ENCODE results near the gene LRRC39.
"Not testable (repeated sequence)": the region's sequence is repeated elsewhere in the genome, so short reads cannot be mapped to it uniquely, and the experiment has no call there.

LRRC39 gene

DNA sequence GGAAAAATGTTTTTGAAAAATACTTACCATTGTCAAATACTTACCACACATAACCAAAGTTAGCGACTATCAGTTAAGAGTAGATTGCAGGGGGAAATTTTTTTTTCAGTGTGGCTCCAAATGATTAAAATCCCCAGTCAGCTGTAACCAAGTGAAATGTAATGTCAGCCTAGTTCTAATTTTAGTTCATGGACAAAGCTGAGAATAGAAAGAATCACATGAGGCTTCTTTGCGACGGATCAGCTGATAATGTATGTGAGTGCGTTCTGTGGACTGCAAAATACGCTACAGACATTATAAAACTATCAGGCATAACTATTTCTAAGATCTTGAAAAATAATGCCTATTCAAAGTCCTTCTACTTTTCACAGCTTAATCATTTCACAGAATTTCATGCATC is at the start of gene LRRC39:
TSS of gene LRRC39 (minus strand) at position 166 of the 400 bp plus-strand sequence. CDS start 9,740 bp downstream, outside the sequence.
- DNase-seq (ENCODE audit: low read depth): no peak

- DNase-seq (ENCODE audit: low read depth): no peak
These were observed 44.4 kb upstream of the LRRC39 start for GRCh38 chr1:100222428-100222827.

GRCh38 chr1:100219883-100220282 is 41.8 kb upstream of the LRRC39 start:
- DNase-seq (ENCODE audit: low read depth): no peak

- no peak for DNase-seq (ENCODE audit: low read depth)
These were observed 41.4 kb upstream of the LRRC39 start for GRCh38 chr1:100219457-100219856.

DNA sequence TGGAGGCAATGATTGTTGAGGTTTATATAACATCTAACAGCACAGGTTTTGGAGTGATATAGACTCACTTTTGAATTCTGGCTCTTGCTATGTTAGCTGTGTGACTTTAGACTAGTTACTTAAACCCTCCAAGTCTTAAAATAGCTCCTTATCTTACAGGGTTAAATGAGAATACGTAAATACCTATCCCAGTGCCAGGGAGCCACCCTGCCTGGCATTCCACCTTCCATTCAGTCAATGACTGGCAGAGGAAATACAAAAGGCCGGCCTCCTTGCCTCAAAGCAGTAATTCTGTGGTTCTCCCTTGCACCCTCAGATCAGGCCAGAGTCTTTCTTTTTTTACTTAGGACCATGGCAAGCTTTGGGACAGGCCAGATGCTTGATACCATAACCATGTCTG is 39.8 kb upstream of the LRRC39 start:
- DNase-seq (ENCODE audit: low read depth): no peak

DNA sequence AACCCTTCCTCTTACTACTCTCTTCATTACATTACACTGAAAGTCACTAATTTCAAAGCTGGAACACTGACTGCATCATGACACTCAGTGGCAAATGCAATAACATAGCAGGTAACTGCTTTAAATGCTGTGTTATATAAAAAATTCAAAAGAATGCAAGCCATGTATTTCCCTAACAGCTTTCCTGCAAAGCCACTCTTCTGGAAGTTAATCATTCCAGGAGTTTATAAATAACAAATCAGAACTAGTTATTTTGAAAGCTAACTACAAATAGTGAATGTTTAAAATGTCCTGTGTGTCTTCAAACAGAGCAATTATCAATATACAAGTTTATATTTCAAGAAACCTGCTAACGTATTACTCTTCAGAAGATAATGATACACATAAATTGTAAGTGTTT is 37.0 kb upstream of the LRRC39 start:
- DNase-seq (ENCODE audit: low read depth): no peak

DNA sequence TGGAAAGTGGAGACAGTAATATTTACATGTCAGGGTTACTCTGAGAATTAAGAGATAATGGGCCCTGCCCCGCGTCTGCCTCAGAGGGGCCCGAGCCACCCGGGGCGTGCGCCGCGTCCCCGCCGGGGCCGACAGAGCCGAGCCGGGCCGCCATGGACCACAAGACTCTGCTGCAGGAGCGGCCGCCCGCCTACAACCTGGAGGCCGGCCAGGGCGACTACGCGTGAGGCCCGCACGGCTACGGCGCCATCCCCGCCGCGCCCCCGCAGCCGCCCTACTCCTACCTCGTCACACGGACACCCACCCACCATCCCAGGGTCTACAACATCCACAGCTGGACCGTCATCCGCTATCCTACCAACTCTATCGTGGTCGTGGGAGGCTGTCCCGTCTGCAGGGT is 35.1 kb upstream of the LRRC39 start:
- no peak for DNase-seq (ENCODE audit: low read depth)

DNA sequence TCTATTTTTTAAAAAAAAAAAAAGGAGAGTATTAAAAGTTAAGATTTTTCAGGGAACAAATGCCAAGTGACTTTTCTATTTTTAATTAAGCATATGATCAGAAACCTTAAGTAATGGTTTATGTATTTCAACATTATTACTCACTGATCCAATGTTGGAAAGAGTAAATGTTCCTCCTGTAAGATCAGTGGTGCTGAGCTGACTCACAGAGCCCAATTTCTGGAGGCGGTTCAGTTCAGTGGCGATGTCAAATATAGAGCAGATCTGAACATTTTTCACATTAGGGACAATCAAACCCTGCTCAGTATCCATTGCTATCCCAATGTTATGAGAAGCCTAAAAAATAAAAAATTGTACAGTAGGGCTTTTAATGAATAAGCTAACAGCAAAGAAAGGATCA is 28.2 kb upstream of the LRRC39 start:
- no peak for DNase-seq (ENCODE audit: low read depth)

- DNase-seq (ENCODE audit: low read depth): not testable (repeated sequence)
These were observed 27.5 kb upstream of the LRRC39 start for GRCh38 chr1:100205593-100205992.

GRCh38 chr1:100205103-100205502 is 27.0 kb upstream of the LRRC39 start:
- not testable (repeated sequence) for DNase-seq (ENCODE audit: low read depth)

- not testable (repeated sequence) for DNase-seq (ENCODE audit: low read depth)
These were observed 24.6 kb upstream of the LRRC39 start for GRCh38 chr1:100202703-100203102.

DNA sequence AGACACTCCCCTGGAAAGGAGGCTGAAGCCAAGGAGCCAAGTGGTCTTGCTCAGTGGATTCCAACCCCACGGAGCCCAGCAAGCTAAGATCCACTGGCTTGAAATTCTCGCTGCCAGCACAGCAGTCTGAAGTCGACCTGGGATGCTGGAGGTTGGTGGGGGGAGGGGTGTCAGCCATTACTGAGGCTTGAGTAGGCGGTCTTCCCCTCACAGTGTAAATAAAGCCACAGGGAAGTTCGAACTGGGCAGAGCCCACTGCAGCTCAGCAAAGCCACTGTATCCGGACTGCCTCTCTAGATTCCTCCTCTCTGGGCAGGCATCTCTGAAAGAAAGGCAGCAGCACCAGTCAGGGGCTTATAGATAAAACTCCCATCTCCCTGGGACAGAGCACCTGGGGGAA is 22.0 kb upstream of the LRRC39 start:
- DNase-seq (ENCODE audit: low read depth): not testable (repeated sequence)

DNA sequence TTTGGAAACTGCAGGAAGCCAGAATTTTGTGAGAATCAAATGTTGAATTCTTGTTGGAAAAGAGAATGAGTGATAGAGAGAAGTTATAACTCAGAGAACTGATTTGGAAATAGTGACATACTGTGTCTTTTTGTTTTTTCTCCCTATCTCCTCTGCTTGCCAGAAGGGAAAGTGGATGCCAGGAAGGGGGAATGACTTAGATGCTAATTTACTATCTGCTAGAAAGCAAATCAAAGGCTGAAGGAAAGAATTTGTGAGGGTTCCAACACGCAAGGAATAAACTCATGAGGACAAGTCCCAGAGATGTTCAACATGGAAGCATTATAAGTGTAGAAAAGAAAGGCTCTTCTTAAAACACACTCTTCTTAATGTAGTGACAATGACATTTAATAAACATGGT is 20.5 kb upstream of the LRRC39 start:
- no peak for DNase-seq (ENCODE audit: low read depth)

GRCh38 chr1:100188617-100189016 is 10.6 kb upstream of the LRRC39 start:
- DNase-seq (ENCODE audit: low read depth): no peak

DNA sequence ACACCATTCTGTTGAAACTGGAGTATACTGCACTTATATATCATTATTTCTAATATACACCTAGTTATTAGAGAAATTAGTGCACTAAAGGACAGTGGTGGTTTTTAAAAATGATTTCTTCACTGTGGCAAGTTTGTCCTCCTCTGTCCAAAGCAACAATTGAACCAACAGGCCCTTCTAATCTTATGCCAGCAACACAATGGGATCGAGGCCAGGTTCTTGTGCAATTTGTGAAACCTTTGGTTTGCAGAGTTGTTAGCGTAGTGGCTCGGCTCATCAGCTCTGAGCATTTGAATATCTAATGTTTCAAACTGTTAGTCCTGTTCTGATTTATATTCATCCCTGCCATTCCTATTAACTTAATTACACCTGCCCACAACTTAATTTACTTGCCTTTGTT is 9.9 kb upstream of the LRRC39 start:
- no peak for DNase-seq (ENCODE audit: low read depth)

- no peak for DNase-seq (ENCODE audit: low read depth)
These were observed 6.5 kb upstream of the LRRC39 start for GRCh38 chr1:100184536-100184935.

DNA sequence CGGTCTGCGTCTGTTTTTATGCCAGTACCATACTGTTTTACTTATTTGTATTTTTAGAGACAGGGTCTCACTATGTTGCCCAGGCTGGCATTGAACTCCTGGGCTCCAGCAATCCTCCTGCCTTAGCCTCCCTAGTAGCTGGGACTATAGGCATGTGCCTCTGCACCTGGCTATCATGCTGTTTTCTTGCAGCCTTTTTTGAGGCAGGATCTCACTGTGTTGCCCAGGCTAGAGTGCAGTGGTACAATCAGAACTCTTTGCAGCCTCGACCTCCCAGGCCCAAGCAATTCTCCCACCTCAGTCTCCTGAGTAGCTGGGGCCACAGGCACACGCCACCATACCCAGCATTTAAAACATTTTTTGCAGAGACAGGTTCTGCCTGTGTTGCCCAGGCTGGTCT is 5.3 kb upstream of the LRRC39 start:
- no peak for DNase-seq (ENCODE audit: low read depth)

- no peak for DNase-seq (ENCODE audit: low read depth)
These were observed 588 bp downstream of the LRRC39 start for GRCh38 chr1:100177295-100178041.

GRCh38 chr1:100168051-100168450 is 10.0 kb downstream of the LRRC39 start:
- no peak for DNase-seq (ENCODE audit: low read depth)

DNA sequence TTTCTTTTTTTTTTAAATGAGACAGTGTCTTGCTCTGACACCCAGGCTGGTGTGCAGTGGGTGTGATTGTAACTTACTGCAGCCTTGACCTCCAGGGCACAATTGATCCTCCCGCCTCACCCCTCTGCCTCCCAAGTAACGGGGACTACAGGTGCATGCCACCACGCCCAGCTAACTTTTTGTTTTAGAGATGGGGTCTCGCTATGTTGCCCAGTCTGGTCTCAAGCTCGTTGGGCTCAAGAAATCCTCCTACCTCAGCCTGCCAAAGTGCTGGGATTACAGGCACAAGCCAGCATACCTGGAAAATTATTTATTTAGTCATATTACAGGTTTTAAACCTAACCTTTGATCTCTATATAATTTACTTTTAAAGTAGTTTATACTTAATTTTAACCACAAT is 13.4 kb downstream of the LRRC39 start:
- no peak for DNase-seq (ENCODE audit: low read depth)

GRCh38 chr1:100164216-100164615 is 13.8 kb downstream of the LRRC39 start:
- no peak for DNase-seq (ENCODE audit: low read depth)

- DNase-seq (ENCODE audit: low read depth): no peak
These were observed 15.2 kb downstream of the LRRC39 start for GRCh38 chr1:100162881-100163280.

DNA sequence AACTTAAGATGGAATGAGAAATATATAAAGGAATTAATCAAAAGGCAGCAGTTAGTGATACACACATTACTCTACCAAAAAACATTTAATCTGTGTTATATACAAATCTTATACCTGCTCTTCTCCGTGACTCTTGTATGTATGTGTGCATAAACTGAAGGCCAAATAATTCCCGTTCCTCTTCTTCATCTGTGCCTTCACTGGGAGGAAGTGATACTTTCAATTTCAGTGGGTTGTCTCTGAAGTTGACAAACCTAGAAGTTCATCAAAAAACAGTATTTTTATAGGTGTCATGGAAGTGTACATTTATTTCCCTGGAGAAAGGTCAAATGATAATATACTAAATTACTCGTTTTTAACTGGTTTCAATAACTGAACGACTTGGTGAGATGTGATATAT is 25.8 kb downstream of the LRRC39 start:
- DNase-seq (ENCODE audit: low read depth): no peak

GRCh38 chr1:100151679-100152078 is 26.4 kb downstream of the LRRC39 start:
- no peak for DNase-seq (ENCODE audit: low read depth)
